Keratinocyte (primary cell): Measurements from ENCODE around the gene TEX26. TPM values are rescaled to one million over a fixed set of nuclear protein-coding genes. Genes with fewer than 3 reads are reported as not detected.

ENCODE experiments used
- DNase-seq: peaks from one replicate; pipeline ENCODE4 v3.0.0-alpha.2; 2011; ENCODE audit warnings: low read depth, missing footprints, low spot score
- FAIRE-seq: peaks from 2 replicates; lab custom pipeline; 2011; peaks lifted over from hg19 to GRCh38; lab: Jason Lieb, UNC
- H2AFZ ChIP-seq: 2 replicates; pipeline ENCODE4 v1.6.0; 2012; ENCODE audit warnings: low read length, control low read depth, inconsistent platforms; ENCODE audit not compliant: control insufficient read depth
- H3K27ac ChIP-seq: 2 replicates; pipeline ENCODE4 v1.5.1; 2011; ENCODE audit warnings: low read length; ENCODE audit not compliant: control insufficient read depth, insufficient read depth
- H3K27me3 ChIP-seq: 3 replicates; pipeline ENCODE4 v1.6.0; 2011; ENCODE audit warnings: low read length; ENCODE audit not compliant: control insufficient read depth, insufficient read depth; ENCODE audit errors: extremely low read depth
- H3K36me3 ChIP-seq, 2 experiments: 2 replicates in 1 of 2; 3 replicates in 1 of 2; pipeline ENCODE4 v1.5.1; 2011; ENCODE audit warnings: low read length in 2 of 2, mild to moderate bottlenecking in 1 of 2; ENCODE audit not compliant: control insufficient read depth in 2 of 2, insufficient read depth in 2 of 2; ENCODE audit errors: extremely low read depth in 1 of 2
- H3K4me1 ChIP-seq: 3 replicates; pipeline ENCODE4 v1.5.1; 2011; ENCODE audit warnings: low read length; ENCODE audit not compliant: control insufficient read depth, insufficient read depth; ENCODE audit errors: extremely low read depth
- H3K4me2 ChIP-seq: 3 replicates; pipeline ENCODE4 v1.6.0; 2011; ENCODE audit warnings: low read depth, low read length; ENCODE audit not compliant: control insufficient read depth, insufficient read depth; ENCODE audit errors: extremely low read depth
- H3K4me3 ChIP-seq, 3 experiments: fragments of 200-600 bp in 1 of 3; sonication (generic) in 1 of 3; 2 replicates in 2 of 3; 3 replicates in 1 of 3; pipeline ENCODE4 v1.5.1; 2011 to 2016; ENCODE audit warnings: low read length in 3 of 3, mild to moderate bottlenecking in 3 of 3, control low read depth in 2 of 3, inconsistent platforms in 1 of 3, low read depth in 1 of 3, mixed read lengths in 1 of 3, mixed run types in 1 of 3, moderate library complexity in 1 of 3; ENCODE audit not compliant: control insufficient read depth in 2 of 3, insufficient read depth in 2 of 3; ENCODE audit errors: extremely low read depth in 1 of 3
- H3K79me2 ChIP-seq: 2 replicates; pipeline ENCODE4 v1.6.0; 2012; ENCODE audit warnings: low read length; ENCODE audit not compliant: control insufficient read depth, insufficient read depth
- H3K9ac ChIP-seq: 3 replicates; pipeline ENCODE4 v1.6.0; 2011; ENCODE audit warnings: low read length; ENCODE audit not compliant: control insufficient read depth, insufficient read depth; ENCODE audit errors: extremely low read depth
- H3K9me1 ChIP-seq: 3 replicates; pipeline ENCODE4 v1.6.0; 2011; ENCODE audit warnings: low read length; ENCODE audit not compliant: control insufficient read depth, insufficient read depth; ENCODE audit errors: extremely low read depth
- H3K9me3 ChIP-seq: 2 replicates; pipeline ENCODE4 v1.5.1; 2012; ENCODE audit warnings: low read depth, low read length; ENCODE audit not compliant: control insufficient read depth
- H4K20me1 ChIP-seq: 3 replicates; pipeline ENCODE4 v1.6.0; 2011; ENCODE audit warnings: low read length; ENCODE audit not compliant: control insufficient read depth, insufficient read depth; ENCODE audit errors: extremely low read depth
- EZH2 ChIP-seq: IDR thresholded peaks from one replicate; pipeline ENCODE4 v1.6.1; 2012; ENCODE audit warnings: inconsistent platforms, mild to moderate bottlenecking, low read length, moderate library complexity
- dilution Hi-C: fragments of 300-500 bp; cut with MboI; formaldehyde crosslinking; loops from one replicate; pipeline ENCODE4 v1.7.0; 2020; ENCODE audit warnings: low sequenced_read_pairs; ENCODE audit not compliant: extremely low pct_ligation_motif_present
- polyA plus RNA-seq, 5 experiments: library from polyadenylated mRNA; depleted of rRNA in 3 of 5; stranded (reverse) in 3 of 5; stranded (forward) in 1 of 5; unstranded in 1 of 5; fragments of >200 nt; gene quantifications; 1 replicate in 1 of 5; 2 replicates in 3 of 5; 3 replicates in 1 of 5; pipeline versions ENCODE4 v1.2.1 to v1.2.3, GENCODE V29; 2011 to 2012; ENCODE audit warnings: missing spikeins in 2 of 5, low read depth in 1 of 5, low replicate concordance in 1 of 5
- TF ChIP-seq, protein P1 (sequence below), 3 experiments: IDR thresholded peaks in 1 of 3; conservative IDR thresholded peaks in 1 of 3; optimal IDR thresholded peaks in 1 of 3; 2 replicates in 2 of 3; 3 replicates in 1 of 3; pipeline versions ENCODE3 to v1.5.1; 2011; ENCODE audit warnings: low read length in 3 of 3, mild to moderate bottlenecking in 3 of 3, moderate library complexity in 2 of 3, control low read depth in 1 of 3, inconsistent platforms in 1 of 3; ENCODE audit not compliant: insufficient read depth in 2 of 3; ENCODE audit errors: extremely low read depth in 1 of 3

The TEX26 gene
- polyA plus RNA-seq, 1 donor (not counting 4 experiments of a cell fraction or from before 2014, with no cell fraction given): not detected

DNA sequence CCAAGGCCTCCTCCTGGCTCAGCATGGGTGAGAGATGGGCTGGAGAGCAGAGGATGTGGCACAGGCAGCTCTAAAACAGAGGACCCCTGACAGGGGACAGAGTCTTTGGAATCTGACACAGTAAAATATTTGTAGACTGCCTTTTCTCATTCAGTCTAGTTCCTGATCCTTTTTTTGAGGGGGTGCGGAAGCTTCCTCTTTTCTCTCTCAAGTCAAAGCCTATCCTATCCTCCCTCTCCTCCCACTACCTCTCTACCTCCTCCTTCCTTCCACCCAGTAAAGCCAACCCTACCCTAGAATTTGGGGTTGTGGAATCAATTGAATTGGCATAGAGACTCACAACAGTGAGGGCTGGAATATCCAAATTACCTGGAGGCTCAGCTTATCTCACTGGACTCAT is 82.0 kb downstream of the TEX26 start:
- Histone ChIP-seq H3K79me2 (no peaks in the 10 kb centered on the region), H3K9ac (no peak overlapping the region), H4K20me1 (no peaks in the 10 kb centered on the region), H3K9me1 (no peaks in the 10 kb centered on the region), H3K27me3 (no peaks in the 10 kb centered on the region), H3K27ac (no peak overlapping the region), H3K4me2 (no peak overlapping the region), H3K36me3 (no peaks in the 10 kb centered on the region), H2AFZ (no peak overlapping the region), H3K4me1 (peaks cover 3% of the 10 kb centered on the region), H3K4me3 (no peak overlapping the region), H3K9me3 (no peaks in the 10 kb centered on the region)
- FAIRE-seq (no peak), DNase-seq (no peak)
- TF ChIP-seq EZH2: no peak
- TF ChIP-seq, protein P1, sequence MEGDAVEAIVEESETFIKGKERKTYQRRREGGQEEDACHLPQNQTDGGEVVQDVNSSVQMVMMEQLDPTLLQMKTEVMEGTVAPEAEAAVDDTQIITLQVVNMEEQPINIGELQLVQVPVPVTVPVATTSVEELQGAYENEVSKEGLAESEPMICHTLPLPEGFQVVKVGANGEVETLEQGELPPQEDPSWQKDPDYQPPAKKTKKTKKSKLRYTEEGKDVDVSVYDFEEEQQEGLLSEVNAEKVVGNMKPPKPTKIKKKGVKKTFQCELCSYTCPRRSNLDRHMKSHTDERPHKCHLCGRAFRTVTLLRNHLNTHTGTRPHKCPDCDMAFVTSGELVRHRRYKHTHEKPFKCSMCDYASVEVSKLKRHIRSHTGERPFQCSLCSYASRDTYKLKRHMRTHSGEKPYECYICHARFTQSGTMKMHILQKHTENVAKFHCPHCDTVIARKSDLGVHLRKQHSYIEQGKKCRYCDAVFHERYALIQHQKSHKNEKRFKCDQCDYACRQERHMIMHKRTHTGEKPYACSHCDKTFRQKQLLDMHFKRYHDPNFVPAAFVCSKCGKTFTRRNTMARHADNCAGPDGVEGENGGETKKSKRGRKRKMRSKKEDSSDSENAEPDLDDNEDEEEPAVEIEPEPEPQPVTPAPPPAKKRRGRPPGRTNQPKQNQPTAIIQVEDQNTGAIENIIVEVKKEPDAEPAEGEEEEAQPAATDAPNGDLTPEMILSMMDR (optimal IDR thresholded peaks at IDR 0.05 in 1 of 3, IDR thresholded peaks at IDR 0.05 in 1 of 3, conservative IDR thresholded peaks at IDR 0.05 in 1 of 3; ENCODE audit: extremely low read depth in 1 of 3, insufficient read depth in 2 of 3, low read length in 3 of 3): no peak
- dilution Hi-C loops: no loop called here

DNA sequence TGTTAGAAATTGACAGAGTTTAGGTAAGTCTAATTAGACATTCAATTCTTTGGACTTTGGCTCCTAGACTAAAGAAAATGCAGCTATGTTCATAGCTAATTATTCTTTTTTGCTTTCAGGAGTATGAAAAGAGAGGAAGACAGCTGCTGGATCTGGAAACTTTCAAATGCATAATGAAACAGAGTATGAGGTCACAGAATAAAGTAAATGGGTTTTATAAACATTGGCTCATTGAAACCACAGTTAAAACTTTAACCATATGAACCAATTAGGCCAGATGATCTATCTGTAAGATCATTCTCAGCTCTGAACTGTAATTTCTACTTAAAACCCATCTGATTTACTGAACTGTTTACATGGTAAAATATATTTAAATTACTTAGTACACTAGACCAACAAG is 82.7 kb downstream of the TEX26 start:
- Histone ChIP-seq H3K27ac (no peak overlapping the region), H3K79me2 (no peaks in the 10 kb centered on the region), H3K27me3 (no peaks in the 10 kb centered on the region), H3K4me1 (no peaks in the 10 kb centered on the region), H4K20me1 (no peaks in the 10 kb centered on the region), H3K9me3 (no peaks in the 10 kb centered on the region), H3K4me3 (no peak overlapping the region), H3K9ac (no peak overlapping the region), H3K36me3 (no peaks in the 10 kb centered on the region), H2AFZ (no peak overlapping the region), H3K9me1 (no peaks in the 10 kb centered on the region), H3K4me2 (no peak overlapping the region)
- no peak for FAIRE-seq
- TF ChIP-seq, protein P1 (optimal IDR thresholded peaks at IDR 0.05 in 1 of 3, IDR thresholded peaks at IDR 0.05 in 1 of 3, conservative IDR thresholded peaks at IDR 0.05 in 1 of 3; ENCODE audit: extremely low read depth in 1 of 3, insufficient read depth in 2 of 3, low read length in 3 of 3): no peak
- TF ChIP-seq EZH2: no peak
- dilution Hi-C loops: no loop called here
- DNase-seq: no peak
